D341Med (cell line): ENCODE measurements around the gene DOCK7.
"Not testable (repeated sequence)": the region's sequence is repeated elsewhere in the genome, so short reads cannot be mapped to it uniquely, and the experiment has no call there.

Experiments
- DNase-seq: peaks from one replicate; pipeline ENCODE4 v3.0.0; 2012; ENCODE audit warnings: low spot score

Gene DOCK7

GRCh38 chr1:62530516-62531154 is 157.6 kb downstream of the DOCK7 start:
- peak; percentile 64 for DNase-seq

- DNase-seq = no peak
These were observed 159.0 kb downstream of the DOCK7 start for GRCh38 chr1:62529227-62529626.

GRCh38 chr1:62528015-62528414 is 160.2 kb downstream of the DOCK7 start:
- DNase-seq = no peak

DNA sequence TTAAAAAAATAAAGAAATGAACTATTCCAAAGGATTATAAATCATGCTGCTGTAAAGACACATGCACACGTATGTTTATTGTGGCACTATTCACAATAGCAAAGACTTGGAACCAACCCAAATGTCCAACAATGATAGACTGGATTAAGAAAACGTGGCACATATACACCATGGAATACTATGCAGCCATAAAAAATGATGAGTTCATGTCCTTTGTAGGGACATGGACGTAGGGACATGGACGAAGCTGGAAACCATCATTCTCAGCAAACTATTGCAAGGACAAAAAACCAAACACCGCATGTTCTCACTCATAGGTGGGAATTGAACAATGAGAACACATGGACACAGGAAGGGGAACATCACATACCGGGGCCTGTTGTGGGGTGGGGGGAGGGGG is 160.8 kb downstream of the DOCK7 start:
- DNase-seq = not testable (repeated sequence)

DNA sequence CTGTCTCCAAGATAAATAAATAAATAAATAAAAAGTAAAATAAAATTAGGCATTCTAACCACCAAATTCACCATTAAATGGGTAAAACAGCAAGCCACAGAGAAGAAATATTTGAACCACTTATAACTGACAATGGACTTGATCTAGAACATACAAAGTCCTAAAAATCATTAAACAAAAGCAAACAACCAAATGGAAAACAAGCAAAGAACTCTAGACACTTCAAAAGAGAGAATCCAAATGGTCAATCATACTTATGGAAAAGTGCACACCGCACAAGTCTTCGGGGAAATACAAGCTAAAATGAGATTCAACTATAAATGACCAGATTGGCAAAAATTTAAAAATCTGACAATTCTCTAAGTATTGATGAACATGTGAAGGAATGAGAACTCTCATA is 164.3 kb downstream of the DOCK7 start:
- no peak for DNase-seq

GRCh38 chr1:62516600-62516999 is 171.6 kb downstream of the DOCK7 start:
- DNase-seq = no peak

GRCh38 chr1:62514746-62515423 is 173.3 kb downstream of the DOCK7 start:
- no peak for DNase-seq

GRCh38 chr1:62513013-62513412 is 175.2 kb downstream of the DOCK7 start:
- DNase-seq = no peak

DNA sequence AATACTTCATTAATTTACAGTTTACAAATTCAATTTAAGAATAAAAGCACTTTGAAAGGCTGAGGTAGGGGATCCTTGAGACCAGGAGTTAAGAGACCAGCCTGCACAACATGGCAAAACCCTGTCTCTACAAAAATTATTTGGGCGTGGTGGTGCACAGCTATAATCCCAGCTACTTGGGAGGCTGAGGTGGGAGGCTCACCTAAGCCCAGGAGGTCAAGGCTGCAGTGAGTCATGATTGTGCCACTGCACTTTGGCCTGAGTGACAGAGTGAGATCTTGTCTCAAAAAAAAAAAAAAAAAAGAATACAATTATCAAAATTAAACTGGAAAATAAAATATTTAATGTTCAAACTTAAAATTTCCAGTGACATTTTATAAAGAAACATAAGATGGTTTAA is 179.2 kb downstream of the DOCK7 start:
- no peak for DNase-seq

DNA sequence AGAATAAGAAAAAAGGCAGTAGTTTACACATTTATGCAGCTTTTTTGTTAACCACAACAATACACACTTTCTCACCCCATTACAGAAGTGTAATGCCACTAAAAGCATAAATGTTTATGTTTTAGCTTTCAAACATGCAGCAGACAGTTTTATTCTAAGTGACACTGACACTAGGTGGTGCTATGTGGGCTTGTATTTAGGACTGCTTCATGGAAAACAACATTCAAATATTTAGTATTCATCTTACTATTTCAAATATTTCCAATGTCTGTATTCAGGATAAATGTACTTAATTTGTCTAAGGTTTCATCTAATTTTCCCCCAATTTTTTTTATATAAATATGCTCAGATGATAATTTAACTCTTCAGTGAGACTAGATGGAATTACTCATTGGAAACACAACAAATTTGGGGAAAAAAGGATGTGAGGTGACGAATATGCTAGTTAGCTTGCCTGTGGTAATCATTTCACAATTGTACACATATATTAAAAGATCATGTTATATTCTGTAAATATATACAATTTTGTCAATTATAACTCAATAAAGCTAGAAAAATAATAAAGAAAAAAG is 179.9 kb downstream of the DOCK7 start:
- DNase-seq = peak; percentile 26

- DNase-seq = no peak
These were observed 188.0 kb downstream of the DOCK7 start for GRCh38 chr1:62500210-62500609.

- no peak for DNase-seq
These were observed 194.0 kb downstream of the DOCK7 start for GRCh38 chr1:62494137-62494536.

- DNase-seq = no peak
These were observed 194.5 kb downstream of the DOCK7 start for GRCh38 chr1:62493656-62494055.

DNA sequence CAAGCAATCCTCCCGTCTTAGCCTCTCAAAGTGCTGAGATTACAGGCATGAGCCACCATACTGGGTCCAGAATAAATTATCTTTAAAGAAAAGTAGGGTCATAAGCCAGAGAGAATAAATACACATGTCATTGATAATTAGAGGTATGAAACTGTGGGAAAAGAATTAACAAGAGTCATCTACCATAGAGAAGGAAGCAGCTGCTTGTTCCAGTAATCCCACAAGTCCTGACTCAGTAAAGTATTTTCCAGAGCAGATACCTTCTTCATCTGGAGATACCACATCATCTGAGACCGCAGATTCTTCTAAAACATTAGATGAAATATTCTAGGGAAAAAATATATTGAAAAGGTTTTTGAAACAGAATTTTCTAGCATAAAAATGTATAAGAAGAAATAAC is 195.7 kb downstream of the DOCK7 start:
- DNase-seq = no peak

DNA sequence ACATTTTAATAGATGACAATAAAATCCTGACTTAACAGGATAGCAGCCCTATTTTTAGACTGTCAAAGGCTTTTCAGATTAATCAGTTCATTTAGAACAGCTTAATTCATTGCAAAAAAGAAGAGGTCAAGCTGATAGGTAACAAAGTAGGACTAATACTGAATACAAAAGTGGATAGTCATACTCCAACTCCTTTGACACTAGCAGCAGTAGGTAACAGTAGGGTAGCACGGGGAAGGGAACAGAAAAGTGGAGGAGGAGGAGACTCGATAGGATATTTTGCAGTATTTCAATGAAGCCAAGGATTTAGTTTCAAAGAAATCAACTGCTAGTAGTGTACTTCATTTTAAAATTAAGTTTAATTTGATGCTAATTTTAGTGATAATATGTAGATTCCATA is 200.2 kb downstream of the DOCK7 start:
- no peak for DNase-seq

- no peak for DNase-seq
These were observed 203.2 kb downstream of the DOCK7 start for GRCh38 chr1:62484824-62485468.

DNA sequence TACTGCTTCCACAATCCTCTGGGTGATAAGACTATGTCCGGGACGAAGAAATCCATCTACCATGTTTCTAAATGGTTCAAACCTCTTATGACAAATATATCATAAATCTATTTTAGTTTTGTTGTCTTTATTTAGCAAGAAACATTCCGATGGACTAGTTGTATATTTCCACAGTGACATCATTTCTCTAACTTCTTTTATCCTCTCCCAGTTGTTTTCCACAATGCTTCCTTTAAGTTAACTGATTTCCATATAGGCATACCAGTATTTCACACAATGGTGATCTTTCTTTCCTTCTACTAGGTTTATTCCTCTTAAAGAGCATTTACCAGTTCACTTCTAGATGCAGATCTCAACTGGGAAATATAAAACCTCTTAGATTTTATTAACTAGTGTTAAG is 206.5 kb downstream of the DOCK7 start:
- DNase-seq = no peak

DNA sequence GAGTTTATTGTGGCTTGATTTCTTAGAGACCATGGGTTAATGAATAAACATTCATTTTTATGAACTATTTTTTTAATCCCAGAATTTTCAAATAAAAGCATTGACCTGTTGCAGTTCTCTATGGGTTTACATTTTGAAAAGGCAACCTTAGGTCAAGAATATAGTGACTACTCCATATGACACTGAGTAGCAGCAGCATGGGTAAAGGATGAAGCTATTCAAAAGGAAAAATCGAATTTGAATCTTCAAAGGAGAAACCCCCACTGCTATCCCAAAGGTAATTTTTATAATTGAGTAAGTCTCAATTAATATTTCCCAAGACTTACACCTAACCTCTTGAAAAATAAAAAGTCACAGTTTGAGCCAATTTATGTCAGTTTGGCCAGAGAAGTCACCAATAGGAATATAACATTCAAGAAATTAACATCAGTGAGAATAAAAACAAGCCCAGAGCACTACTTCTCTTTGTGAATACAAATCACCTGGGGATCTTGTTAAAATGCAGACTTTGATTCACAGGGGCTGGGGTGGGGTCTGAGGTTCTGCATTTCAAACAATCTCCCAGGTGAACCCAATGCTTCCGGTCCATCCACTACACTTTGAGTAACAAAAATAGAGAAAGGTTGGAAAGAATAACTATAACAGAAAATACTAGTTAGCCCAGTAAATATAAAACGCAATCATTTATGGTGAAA is 211.5 kb downstream of the DOCK7 start:
- DNase-seq = no peak

- no peak for DNase-seq
These were observed 221.1 kb downstream of the DOCK7 start for GRCh38 chr1:62467092-62467491.

- no peak for DNase-seq
These were observed 225.8 kb downstream of the DOCK7 start for GRCh38 chr1:62462370-62462769.

DNA sequence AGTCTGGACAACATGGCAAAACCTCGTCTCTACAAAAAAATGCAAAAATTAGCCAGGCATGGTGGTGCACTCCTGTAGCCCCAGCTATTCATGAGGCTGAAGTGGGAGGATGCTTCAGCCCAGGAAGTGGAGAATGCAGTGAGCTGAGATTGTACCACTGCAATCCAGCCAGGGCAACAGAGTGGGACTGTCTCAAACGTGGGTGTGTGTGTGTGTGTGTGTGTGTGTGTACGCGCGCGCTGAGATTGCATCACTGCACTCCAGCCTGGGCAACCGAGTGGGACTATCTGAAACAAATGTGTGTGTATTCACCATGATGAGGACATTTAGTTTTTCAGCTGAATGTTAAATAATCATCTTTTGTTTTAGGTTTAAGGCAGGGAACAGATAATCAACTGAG is 230.2 kb downstream of the DOCK7 start:
- DNase-seq = no peak

DNA sequence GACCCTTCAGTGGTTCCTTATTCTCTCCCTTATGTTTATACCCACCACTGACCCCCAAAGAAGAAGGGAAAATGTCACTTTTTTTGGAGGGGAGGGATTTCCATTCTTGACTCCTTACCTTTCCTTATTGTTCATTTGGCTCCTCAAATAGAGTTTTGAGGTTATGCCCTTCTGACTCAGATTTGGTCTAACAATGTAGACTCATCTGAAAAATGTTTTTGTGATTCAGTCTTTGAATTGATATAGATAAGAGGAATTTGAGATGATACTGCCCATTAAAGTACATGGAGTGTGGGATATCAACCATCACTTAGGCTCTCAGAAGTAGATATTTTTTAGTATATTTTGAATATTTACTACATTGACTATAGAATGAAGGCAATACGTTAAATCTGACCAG is 235.2 kb downstream of the DOCK7 start:
- DNase-seq = no peak

DNA sequence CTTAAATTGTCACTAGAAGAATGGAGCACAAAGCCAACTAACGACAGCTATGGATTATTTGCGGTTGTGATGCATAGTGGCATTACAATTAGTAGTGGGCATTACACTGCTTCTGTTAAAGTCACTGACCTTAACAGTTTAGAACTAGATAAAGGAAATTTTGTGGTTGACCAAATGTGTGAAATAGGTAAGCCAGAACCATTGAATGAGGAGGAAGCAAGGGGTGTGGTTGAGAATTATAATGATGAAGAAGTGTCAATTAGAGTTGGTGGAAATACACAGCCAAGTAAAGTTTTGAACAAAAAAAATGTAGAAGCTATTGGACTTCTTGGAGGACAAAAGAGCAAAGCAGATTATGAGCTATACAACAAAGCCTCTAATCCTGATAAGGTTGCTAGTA is 237.9 kb downstream of the DOCK7 start:
- no peak for DNase-seq
